Astrocyte (in vitro differentiated cells and primary cell): ENCODE data around the gene RSPH10B. TPM values are rescaled to one million over a fixed set of nuclear protein-coding genes. Genes with fewer than 3 reads are reported as not detected.
A peak's percentile ranks its signal among the peaks of the same experiment; 100 is the strongest.
"Not testable (repeated sequence)": the region's sequence is repeated elsewhere in the genome, so short reads cannot be mapped to it uniquely, and the experiment has no call there.

Experiments
- DNase-seq: peaks from one replicate; pipeline ENCODE4 v3.0.0-alpha.2; 2010; ENCODE audit warnings: low read depth
- FAIRE-seq: peaks from 2 replicates; lab custom pipeline; 2011; peaks lifted over from hg19 to GRCh38; lab: Jason Lieb, UNC
- H2AFZ ChIP-seq: 2 replicates; pipeline ENCODE4 v1.6.0; 2012; ENCODE audit warnings: low read depth, low read length, inconsistent platforms
- H3K27ac ChIP-seq: 2 replicates; pipeline ENCODE4 v1.5.1; 2011; ENCODE audit warnings: low read depth, low read length, inconsistent platforms
- H3K27me3 ChIP-seq: 2 replicates; pipeline ENCODE4 v1.6.0; 2011; ENCODE audit warnings: low read length, inconsistent platforms; ENCODE audit not compliant: insufficient read depth
- H3K36me3 ChIP-seq: 2 replicates; pipeline ENCODE4 v1.5.1; 2011; ENCODE audit warnings: low read length, inconsistent platforms; ENCODE audit not compliant: insufficient read depth
- H3K4me1 ChIP-seq: 2 replicates; pipeline ENCODE4 v1.5.1; 2011; ENCODE audit warnings: low read length, inconsistent platforms; ENCODE audit not compliant: insufficient read depth
- H3K4me2 ChIP-seq: 2 replicates; pipeline ENCODE4 v1.6.0; 2012; ENCODE audit warnings: low read length, inconsistent platforms
- H3K4me3 ChIP-seq: 2 replicates; pipeline ENCODE4 v1.5.1; 2011; ENCODE audit warnings: low read depth, mild to moderate bottlenecking, low read length, inconsistent platforms; ENCODE audit not compliant: insufficient read depth
- H3K79me2 ChIP-seq: 2 replicates; pipeline ENCODE4 v1.6.0; 2012; ENCODE audit warnings: mild to moderate bottlenecking, low read length, inconsistent platforms; ENCODE audit not compliant: insufficient read depth
- H3K9ac ChIP-seq: 2 replicates; pipeline ENCODE4 v1.6.0; 2012; ENCODE audit warnings: mild to moderate bottlenecking, low read length, inconsistent platforms
- H3K9me3 ChIP-seq: 2 replicates; pipeline ENCODE4 v1.5.1; 2012; ENCODE audit warnings: low read depth, mild to moderate bottlenecking, low read length, inconsistent platforms; ENCODE audit not compliant: insufficient read depth
- H4K20me1 ChIP-seq: 2 replicates; pipeline ENCODE4 v1.6.0; 2012; ENCODE audit warnings: low read length, inconsistent platforms; ENCODE audit not compliant: insufficient read depth
- H3K27ac Mint-ChIP-seq: one replicate; pipeline ENCODE4 v1.8.0; 2021; ENCODE audit warnings: mild to moderate bottlenecking, mixed read lengths; ENCODE audit not compliant: unreplicated experiment
- H3K27me3 Mint-ChIP-seq: one replicate; pipeline ENCODE4 v1.8.0; 2021; ENCODE audit warnings: low read depth, mixed read lengths; ENCODE audit not compliant: unreplicated experiment
- H3K36me3 Mint-ChIP-seq: one replicate; pipeline ENCODE4 v1.8.0; 2021; ENCODE audit warnings: low read depth, mixed read lengths; ENCODE audit not compliant: unreplicated experiment
- H3K4me1 Mint-ChIP-seq: one replicate; pipeline ENCODE4 v1.8.0; 2021; ENCODE audit warnings: low read depth, mixed read lengths; ENCODE audit not compliant: unreplicated experiment
- H3K4me3 Mint-ChIP-seq: one replicate; pipeline ENCODE4 v1.8.0; 2021; ENCODE audit warnings: mild to moderate bottlenecking, moderate library complexity, mixed read lengths; ENCODE audit not compliant: unreplicated experiment
- H3K9me3 Mint-ChIP-seq: one replicate; pipeline ENCODE4 v1.8.0; 2021; ENCODE audit warnings: mild to moderate bottlenecking, mixed read lengths; ENCODE audit not compliant: unreplicated experiment
- EZH2 ChIP-seq: IDR thresholded peaks from 2 replicates; pipeline ENCODE4 v1.6.1; 2012; ENCODE audit warnings: mild to moderate bottlenecking, low read length, inconsistent platforms; ENCODE audit not compliant: insufficient read depth
- total RNA-seq: library from RNA; stranded (reverse); gene quantifications from 2 replicates; pipeline ENCODE4 v1.2.1, GENCODE V29; 2021
- TF ChIP-seq, protein P1 (sequence below): IDR thresholded peaks from 2 replicates; pipeline ENCODE4 v1.5.1; 2011; ENCODE audit warnings: low read depth, mild to moderate bottlenecking, inconsistent platforms, low read length, moderate library complexity; ENCODE audit not compliant: insufficient read depth

Gene RSPH10B
- total RNA-seq, 1 donor from 2014 or later = not detected

DNA sequence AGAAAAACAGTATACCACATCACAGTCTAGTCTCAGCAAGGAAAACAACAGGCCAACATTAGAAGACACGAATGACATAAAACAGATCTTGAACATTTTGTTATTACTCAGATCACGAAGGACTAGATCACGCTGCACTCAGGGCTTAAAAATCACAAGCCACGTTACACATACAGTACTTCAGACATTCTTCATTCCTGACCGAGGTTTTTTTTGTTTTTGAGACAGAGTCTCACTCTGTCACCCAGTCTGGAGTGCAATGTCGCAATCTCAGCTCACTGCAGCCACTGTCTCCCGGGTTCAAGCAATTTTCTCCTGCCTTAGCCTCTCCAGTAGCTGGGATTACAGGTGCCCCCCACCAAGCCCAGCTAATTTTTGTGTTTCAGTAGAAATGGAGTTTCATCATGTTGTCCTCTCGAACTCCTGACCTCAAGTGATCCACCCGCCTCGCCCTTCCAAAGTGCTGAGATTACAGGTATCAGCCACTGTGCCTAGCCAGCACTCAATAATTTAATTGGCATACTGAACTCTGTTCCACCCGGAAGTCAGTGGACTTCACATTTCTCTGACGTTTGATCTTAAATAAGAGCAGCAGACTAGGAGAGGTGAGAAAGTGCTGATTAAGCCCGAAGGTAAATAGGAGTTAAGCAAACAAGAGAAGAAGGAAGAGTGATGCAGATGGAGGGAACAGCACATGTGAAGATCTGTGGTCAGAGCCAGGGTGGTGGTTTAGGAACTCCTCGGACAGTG, 42.0 kb upstream of the RSPH10B start:
- FAIRE-seq = no peak
- no peaks in the 10 kb centered on the region for H3K9me3 Mint-ChIP-seq
- Histone ChIP-seq H3K27ac (no peak overlapping the region), H2AFZ (no peak overlapping the region), H3K36me3 (peaks cover 7% of the 10 kb centered on the region), H4K20me1 (no peaks in the 10 kb centered on the region), H3K4me3 (no peak overlapping the region), H3K9me3 (no peaks in the 10 kb centered on the region), H3K4me2 (no peak overlapping the region), H3K9ac (no peak overlapping the region), H3K79me2 (peaks cover 61% of the 10 kb centered on the region), H3K27me3 (no peaks in the 10 kb centered on the region), H3K4me1 (peaks cover 9% of the 10 kb centered on the region)
- peak overlapping the region; percentile 21 for H3K27ac Mint-ChIP-seq
- peak overlapping the region; percentile 28 for H3K4me3 Mint-ChIP-seq
- peaks cover 10% of the 10 kb centered on the region for H3K36me3 Mint-ChIP-seq
- DNase-seq = no peak
- H3K27me3 Mint-ChIP-seq = no peaks in the 10 kb centered on the region
- peaks cover 32% of the 10 kb centered on the region for H3K4me1 Mint-ChIP-seq
- TF ChIP-seq, protein P1, sequence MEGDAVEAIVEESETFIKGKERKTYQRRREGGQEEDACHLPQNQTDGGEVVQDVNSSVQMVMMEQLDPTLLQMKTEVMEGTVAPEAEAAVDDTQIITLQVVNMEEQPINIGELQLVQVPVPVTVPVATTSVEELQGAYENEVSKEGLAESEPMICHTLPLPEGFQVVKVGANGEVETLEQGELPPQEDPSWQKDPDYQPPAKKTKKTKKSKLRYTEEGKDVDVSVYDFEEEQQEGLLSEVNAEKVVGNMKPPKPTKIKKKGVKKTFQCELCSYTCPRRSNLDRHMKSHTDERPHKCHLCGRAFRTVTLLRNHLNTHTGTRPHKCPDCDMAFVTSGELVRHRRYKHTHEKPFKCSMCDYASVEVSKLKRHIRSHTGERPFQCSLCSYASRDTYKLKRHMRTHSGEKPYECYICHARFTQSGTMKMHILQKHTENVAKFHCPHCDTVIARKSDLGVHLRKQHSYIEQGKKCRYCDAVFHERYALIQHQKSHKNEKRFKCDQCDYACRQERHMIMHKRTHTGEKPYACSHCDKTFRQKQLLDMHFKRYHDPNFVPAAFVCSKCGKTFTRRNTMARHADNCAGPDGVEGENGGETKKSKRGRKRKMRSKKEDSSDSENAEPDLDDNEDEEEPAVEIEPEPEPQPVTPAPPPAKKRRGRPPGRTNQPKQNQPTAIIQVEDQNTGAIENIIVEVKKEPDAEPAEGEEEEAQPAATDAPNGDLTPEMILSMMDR = no peak
- TF ChIP-seq EZH2 = no peak

- peaks cover 9% of the 10 kb centered on the region for H3K4me1 ChIP-seq
- no peak overlapping the region for H2AFZ ChIP-seq
- H3K79me2 ChIP-seq = peaks cover 65% of the 10 kb centered on the region
- H3K9me3 ChIP-seq = no peaks in the 10 kb centered on the region
- H3K4me1 Mint-ChIP-seq = peaks cover 34% of the 10 kb centered on the region
- no peaks in the 10 kb centered on the region for H4K20me1 ChIP-seq
- H3K27ac Mint-ChIP-seq = peak overlapping the region; percentile 34
- peaks cover 5% of the 10 kb centered on the region for H3K36me3 ChIP-seq
- H3K36me3 Mint-ChIP-seq = peaks cover 4% of the 10 kb centered on the region
- no peaks in the 10 kb centered on the region for H3K9me3 Mint-ChIP-seq
- H3K4me3 Mint-ChIP-seq = peak overlapping the region; percentile 27
- FAIRE-seq (no peak), DNase-seq (no peak)
- H3K4me3 ChIP-seq = no peak overlapping the region
- no peak for TF ChIP-seq EZH2
- TF ChIP-seq, protein P1 = no peak
- H3K9ac ChIP-seq = no peak overlapping the region
- H3K27ac ChIP-seq = no peak overlapping the region
- no peaks in the 10 kb centered on the region for H3K27me3 Mint-ChIP-seq
- no peaks in the 10 kb centered on the region for H3K27me3 ChIP-seq
- H3K4me2 ChIP-seq = no peak overlapping the region
Observed at GRCh38 chr7:6011541-6011940, 41.1 kb upstream of the RSPH10B start.

DNA sequence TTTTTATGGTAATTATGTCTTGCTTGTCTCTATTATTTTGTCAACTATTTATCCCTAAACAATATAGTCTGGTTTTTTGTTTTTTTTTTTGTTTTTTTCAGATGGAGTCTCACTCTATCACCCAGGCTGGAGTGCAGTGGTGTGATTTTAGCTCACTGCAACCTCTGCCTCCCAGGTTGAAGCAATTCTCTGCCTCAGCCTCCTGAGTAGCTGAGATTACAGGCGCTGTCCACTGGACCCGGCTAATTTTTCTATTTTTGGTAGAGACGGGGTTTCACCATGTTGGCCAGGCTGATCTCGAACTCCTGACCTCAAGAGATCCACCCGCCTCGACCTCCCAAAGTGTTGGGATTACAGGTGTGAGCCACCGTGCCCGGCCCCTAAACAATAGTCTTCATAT, 39.9 kb upstream of the RSPH10B start:
- H3K4me2 ChIP-seq = peak overlapping the region; percentile 96
- not testable (repeated sequence) for H3K9me3 ChIP-seq, H3K4me1 ChIP-seq, H4K20me1 ChIP-seq, H3K36me3 Mint-ChIP-seq, H3K27ac ChIP-seq, H3K9me3 Mint-ChIP-seq, H3K36me3 ChIP-seq, DNase-seq, H3K27me3 Mint-ChIP-seq, H3K9ac ChIP-seq, H2AFZ ChIP-seq, FAIRE-seq, H3K27me3 ChIP-seq
- H3K4me3 ChIP-seq = peak overlapping the region; percentile 85
- H3K79me2 ChIP-seq = peaks cover 65% of the 10 kb centered on the region
- H3K27ac Mint-ChIP-seq = peak overlapping the region; percentile 89
- H3K4me1 Mint-ChIP-seq = peaks cover 24% of the 10 kb centered on the region
- H3K4me3 Mint-ChIP-seq = peak overlapping the region; percentile 89
